Endometrial microvascular endothelial cells (primary cell): ENCODE results near the gene MLST8. TPM values are rescaled to one million over a fixed set of nuclear protein-coding genes. Genes with fewer than 3 reads are reported as not detected.
"Not testable (repeated sequence)": the region's sequence is repeated elsewhere in the genome, so short reads cannot be mapped to it uniquely, and the experiment has no call there.

Source experiments
- in situ Hi-C: cut with HindIII; loops from 2 replicates; pipeline ENCODE4 v1.10.0; 2017; ENCODE audit warnings: low sequenced_read_pairs, low pct_unique_long_range_greater_than_20kb; ENCODE audit errors: inconsistent ontology term
- total RNA-seq: library from RNA; depleted of rRNA; stranded (reverse); fragments of >200 nt; gene quantifications from one replicate; pipeline ENCODE4 v1.2.3, GENCODE V29; 2015; ENCODE audit errors: inconsistent ontology term

Gene MLST8
- total RNA-seq, 1 donor from 2014 or later: 40.6 TPM

DNA sequence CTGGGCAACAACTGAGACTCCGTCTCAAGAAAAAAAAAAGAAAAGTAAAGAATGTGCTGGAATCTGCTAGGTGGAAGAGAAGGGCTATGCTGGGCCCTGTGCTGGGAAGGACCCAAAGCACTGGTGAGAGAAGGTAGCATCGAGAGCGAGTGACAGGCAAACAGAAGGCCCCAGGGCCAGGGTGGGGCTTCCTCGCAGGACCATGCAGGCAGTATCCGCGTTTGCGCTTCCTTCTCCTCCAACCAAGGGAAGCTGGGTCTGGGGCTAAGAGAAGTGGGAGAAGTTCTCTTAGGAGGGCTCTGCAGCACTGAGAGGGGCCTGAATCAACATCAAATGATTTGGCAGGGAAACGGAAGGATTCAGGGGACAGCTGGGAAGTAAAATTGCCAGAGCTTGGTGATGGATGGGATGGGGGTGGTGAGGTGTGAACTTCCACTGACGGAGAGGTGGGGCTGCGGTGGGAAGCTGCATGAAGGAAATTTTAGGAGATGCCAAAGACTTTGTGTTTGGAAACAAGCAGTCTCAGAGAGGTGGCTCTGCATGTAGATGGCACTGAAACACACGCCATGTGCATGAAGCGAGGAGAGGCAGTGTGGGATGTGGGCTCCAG lies 51.4 kb downstream of the MLST8 start:
- in situ Hi-C loops: no loop called here

GRCh38 chr16:2257726-2258125 lies 52.5 kb downstream of the MLST8 start:
- in situ Hi-C loops: no loop called here

GRCh38 chr16:2258530-2258929 lies 53.3 kb downstream of the MLST8 start:
- in situ Hi-C loops: not testable (repeated sequence)

Other genes with a start within 250 kb of the MLST8 start
- 270 TPM for gene NDUFB10, start 245.9 kb upstream of the MLST8 start, total RNA-seq
- gene RPS2, start 240.6 kb upstream of the MLST8 start, total RNA-seq: 2,988 TPM
- gene RNF151, start 238.6 kb upstream of the MLST8 start, total RNA-seq: not detected
- gene TBL3, start 233.4 kb upstream of the MLST8 start, total RNA-seq: 79.9 TPM
- gene NOXO1, start 224.0 kb upstream of the MLST8 start, total RNA-seq: 0.09 TPM
- gene GFER, start 221.3 kb upstream of the MLST8 start, total RNA-seq: 17.2 TPM
- not detected for gene SYNGR3, start 215.5 kb upstream of the MLST8 start, total RNA-seq
- 50.6 TPM for gene ZNF598, start 195.6 kb upstream of the MLST8 start, total RNA-seq
- gene NPW, start 185.7 kb upstream of the MLST8 start, total RNA-seq: not detected
- 194 TPM for gene NHERF2, start 178.6 kb upstream of the MLST8 start, total RNA-seq
- 38.8 TPM for gene NTHL1, start 157.6 kb upstream of the MLST8 start, total RNA-seq
- 59.2 TPM for gene TSC2, start 157.5 kb upstream of the MLST8 start, total RNA-seq
- gene PKD1, start 69.6 kb upstream of the MLST8 start, total RNA-seq: 53.8 TPM
- gene RAB26, start 56.8 kb upstream of the MLST8 start, total RNA-seq: 0.74 TPM
- 87.3 TPM for gene TRAF7, start 49.7 kb upstream of the MLST8 start, total RNA-seq
- gene CASKIN1, start 8.8 kb upstream of the MLST8 start, total RNA-seq: not detected
- gene BRICD5, start 5.4 kb downstream of the MLST8 start, total RNA-seq: 1.9 TPM
- 21.6 TPM for gene PGP, start 9.4 kb downstream of the MLST8 start, total RNA-seq
- gene E4F1, start 18.1 kb downstream of the MLST8 start, total RNA-seq: 34.6 TPM
- 0.09 TPM for gene DNASE1L2, start 31.0 kb downstream of the MLST8 start, total RNA-seq
- 31.7 TPM for gene ECI1, start 46.1 kb downstream of the MLST8 start, total RNA-seq
- gene RNPS1, start 62.7 kb downstream of the MLST8 start, total RNA-seq: 177 TPM
- 43.3 TPM for gene ABCA3, start 135.3 kb downstream of the MLST8 start, total RNA-seq
- gene CCNF, start 224.0 kb downstream of the MLST8 start, total RNA-seq: 43.1 TPM